Mesodermal cell (in vitro differentiated cells): ENCODE measurements around the gene LRWD1.
"Not testable (repeated sequence)": the region's sequence is repeated elsewhere in the genome, so short reads cannot be mapped to it uniquely, and the experiment has no call there.

Source experiments
- H3K27ac ChIP-seq: 2 replicates; pipeline ENCODE4 v1.7.0; 2013; ENCODE audit warnings: mild to moderate bottlenecking, low read depth, low read length, moderate library complexity; ENCODE audit not compliant: severe bottlenecking
- H3K36me3 ChIP-seq: 2 replicates; pipeline ENCODE4 v1.7.1; 2013; ENCODE audit warnings: mild to moderate bottlenecking, low read length, moderate library complexity; ENCODE audit not compliant: control insufficient read depth, insufficient read depth
- H3K4me1 ChIP-seq: one replicate; pipeline ENCODE4 v1.7.1; 2013; ENCODE audit warnings: mild to moderate bottlenecking, low read length; ENCODE audit not compliant: insufficient read depth, control insufficient read depth, poor library complexity, severe bottlenecking
- H3K4me3 ChIP-seq: 2 replicates; pipeline ENCODE4 v1.7.0; 2013; ENCODE audit warnings: low read length, control low read depth, mild to moderate bottlenecking; ENCODE audit not compliant: insufficient read depth, poor library complexity, severe bottlenecking; ENCODE audit errors: extremely low read depth
- H3K9me3 ChIP-seq: 2 replicates; pipeline ENCODE4 v1.7.1; 2013; ENCODE audit warnings: mild to moderate bottlenecking, low read length, moderate library complexity; ENCODE audit not compliant: control insufficient read depth
- WGBS, 2 experiments: methylation state at CpG; one replicate each; pipeline ENCODE4 v1.1.5; 2013; ENCODE audit warnings: missing lambda C conversion rate in 2 of 2; ENCODE audit not compliant: insufficient coverage in 2 of 2; 5-methylcytosine and 5-hydroxymethylcytosine counted together

Gene LRWD1

GRCh38 chr7:102445674-102446071 lies 19.1 kb upstream of the LRWD1 start:
- Histone ChIP-seq H3K4me3 (no peak overlapping the region), H3K27ac (no peak overlapping the region)

GRCh38 chr7:102446387-102447156 lies 18.2 kb upstream of the LRWD1 start:
- peaks cover 58% of the 10 kb centered on the region for H3K36me3 ChIP-seq
- WGBS, 2 experiments = 95 to 97% methylated on average over 37 to 40 of the region's 41 CpGs
- H3K4me3 ChIP-seq = no peak overlapping the region
- H3K4me1 ChIP-seq = peaks cover 8% of the 10 kb centered on the region
- no peak overlapping the region for H3K27ac ChIP-seq
- H3K9me3 ChIP-seq = no peaks in the 10 kb centered on the region

More at GRCh38 chr7:102445674-102446071, 19.1 kb upstream of the LRWD1 start:
- Histone ChIP-seq H3K9me3 (no peaks in the 10 kb centered on the region), H3K36me3 (peaks cover 67% of the 10 kb centered on the region), H3K4me1 (peaks cover 7% of the 10 kb centered on the region)
- 96 to 100% methylated on average over 2 of the region's 2 CpGs for WGBS, 2 experiments

- H3K36me3 ChIP-seq = peaks cover 50% of the 10 kb centered on the region
- H3K4me1 ChIP-seq = peaks cover 12% of the 10 kb centered on the region
- no peak overlapping the region for H3K4me3 ChIP-seq
- no peak overlapping the region for H3K27ac ChIP-seq
- no peaks in the 10 kb centered on the region for H3K9me3 ChIP-seq
- 92 to 96% methylated on average over 11 to 12 of the region's 14 CpGs for WGBS, 2 experiments
Measured at GRCh38 chr7:102447311-102447710, 17.5 kb upstream of the LRWD1 start.

GRCh38 chr7:102449136-102449535 lies 15.6 kb upstream of the LRWD1 start:
- WGBS, 2 experiments = 96% methylated on average over 11 to 15 of the region's 15 CpGs
- H3K27ac ChIP-seq = no peak overlapping the region
- H3K4me3 ChIP-seq = no peak overlapping the region
- no peaks in the 10 kb centered on the region for H3K9me3 ChIP-seq
- H3K4me1 ChIP-seq = peaks cover 12% of the 10 kb centered on the region
- peaks cover 34% of the 10 kb centered on the region for H3K36me3 ChIP-seq

- WGBS, 2 experiments = 91 to 97% methylated on average over 6 of the region's 6 CpGs
- H3K4me1 ChIP-seq = peaks cover 12% of the 10 kb centered on the region
- H3K4me3 ChIP-seq = no peak overlapping the region
- H3K27ac ChIP-seq = no peak overlapping the region
- H3K36me3 ChIP-seq = peaks cover 34% of the 10 kb centered on the region
- no peaks in the 10 kb centered on the region for H3K9me3 ChIP-seq
Measured at GRCh38 chr7:102450242-102450641, 14.5 kb upstream of the LRWD1 start.

GRCh38 chr7:102451371-102452054 lies 13.3 kb upstream of the LRWD1 start:
- peaks cover 16% of the 10 kb centered on the region for H3K4me1 ChIP-seq
- H3K27ac ChIP-seq = no peak overlapping the region
- H3K4me3 ChIP-seq = no peak overlapping the region
- WGBS, 2 experiments = 70 to 73% methylated on average over 21 to 23 of the region's 23 CpGs
- H3K9me3 ChIP-seq = no peaks in the 10 kb centered on the region
- H3K36me3 ChIP-seq = peaks cover 35% of the 10 kb centered on the region

- Histone ChIP-seq H3K36me3 (peaks cover 35% of the 10 kb centered on the region), H3K27ac (no peak overlapping the region), H3K4me3 (no peak overlapping the region), H3K9me3 (no peaks in the 10 kb centered on the region), H3K4me1 (peaks cover 19% of the 10 kb centered on the region)
- whole genome bisulfite sequencing, 2 experiments = 84 to 96% methylated on average over 2 to 5 of the region's 6 CpGs
Measured at GRCh38 chr7:102452451-102452850, 12.3 kb upstream of the LRWD1 start.

- no peak overlapping the region for H3K4me3 ChIP-seq
- H3K27ac ChIP-seq = no peak overlapping the region
- no peaks in the 10 kb centered on the region for H3K9me3 ChIP-seq
- peaks cover 12% of the 10 kb centered on the region for H3K4me1 ChIP-seq
- peaks cover 37% of the 10 kb centered on the region for H3K36me3 ChIP-seq
- 89 to 94% methylated on average over 7 of the region's 7 CpGs for WGBS, 2 experiments
Measured at GRCh38 chr7:102453319-102453718, 11.5 kb upstream of the LRWD1 start.

- Histone ChIP-seq H3K4me3 (no peak overlapping the region), H3K4me1 (peaks cover 12% of the 10 kb centered on the region), H3K27ac (no peak overlapping the region), H3K36me3 (peaks cover 43% of the 10 kb centered on the region), H3K9me3 (no peaks in the 10 kb centered on the region)
- 92 to 93% methylated on average over 11 of the region's 12 CpGs for WGBS, 2 experiments
Measured at GRCh38 chr7:102454468-102454867, 10.3 kb upstream of the LRWD1 start.

- 92 to 93% methylated on average over 5 to 10 of the region's 10 CpGs for WGBS, 2 experiments
- Histone ChIP-seq H3K4me1 (peaks cover 12% of the 10 kb centered on the region), H3K36me3 (peaks cover 46% of the 10 kb centered on the region)
- H3K4me3 ChIP-seq, H3K27ac ChIP-seq, H3K9me3 ChIP-seq: not testable (repeated sequence)
Measured at GRCh38 chr7:102454932-102455331, 9.9 kb upstream of the LRWD1 start.

GRCh38 chr7:102455596-102455995 lies 9.2 kb upstream of the LRWD1 start:
- no peak overlapping the region for H3K4me3 ChIP-seq
- WGBS, 2 experiments = 94 to 100% methylated on average over 8 of the region's 11 CpGs
- peaks cover 46% of the 10 kb centered on the region for H3K36me3 ChIP-seq
- H3K9me3 ChIP-seq = no peaks in the 10 kb centered on the region
- H3K4me1 ChIP-seq = peaks cover 12% of the 10 kb centered on the region
- no peak overlapping the region for H3K27ac ChIP-seq
